NCI-H748 treated with DMSO at 0.1 percent for 48 hours (cell line): ENCODE measurements around the gene AKNA.

ENCODE experiments used
- DNase-seq: peaks from one replicate; lab custom pipeline; 2025; lab: John Stamatoyannopoulos, UW

Gene AKNA

DNA sequence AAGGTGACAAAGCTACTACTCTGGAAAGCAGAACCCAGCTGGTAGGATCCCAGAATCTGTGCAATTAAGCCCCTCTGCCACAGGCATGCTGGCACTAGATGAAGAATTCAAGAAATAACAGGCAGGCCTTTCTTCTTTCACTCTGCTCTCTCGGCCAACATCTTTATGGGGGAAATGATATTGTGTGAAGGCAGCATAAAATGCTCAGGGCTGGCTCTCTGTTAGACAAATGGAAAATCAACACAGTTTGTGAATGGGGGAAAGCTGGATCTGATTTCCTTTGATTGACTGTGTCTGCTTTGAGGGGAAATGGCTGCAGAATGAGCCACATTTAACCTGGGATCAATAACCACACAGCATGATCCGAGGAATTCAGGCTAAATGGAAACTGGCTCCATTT, 29.1 kb upstream of the AKNA start:
- DNase-seq: no peak

DNA sequence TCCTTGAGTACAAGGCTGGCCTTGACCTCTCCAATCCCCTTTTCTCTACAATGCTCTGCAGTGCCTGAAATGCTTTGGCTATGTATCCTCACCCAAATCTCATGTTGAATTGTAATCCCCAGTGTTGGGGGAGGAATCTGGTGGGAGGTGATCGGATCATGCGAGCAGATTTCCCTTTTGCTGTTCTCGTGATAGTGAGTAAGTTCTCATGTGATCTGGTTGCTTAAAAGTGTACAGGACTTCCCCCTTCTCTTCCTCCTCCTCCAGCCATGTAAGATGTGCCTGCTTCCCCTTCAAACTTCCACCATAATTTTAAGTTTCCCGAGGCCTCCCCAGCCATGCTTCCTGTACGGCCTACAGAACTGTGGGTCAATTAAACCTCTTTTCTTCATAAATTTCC, 28.5 kb upstream of the AKNA start:
- no peak for DNase-seq

DNA sequence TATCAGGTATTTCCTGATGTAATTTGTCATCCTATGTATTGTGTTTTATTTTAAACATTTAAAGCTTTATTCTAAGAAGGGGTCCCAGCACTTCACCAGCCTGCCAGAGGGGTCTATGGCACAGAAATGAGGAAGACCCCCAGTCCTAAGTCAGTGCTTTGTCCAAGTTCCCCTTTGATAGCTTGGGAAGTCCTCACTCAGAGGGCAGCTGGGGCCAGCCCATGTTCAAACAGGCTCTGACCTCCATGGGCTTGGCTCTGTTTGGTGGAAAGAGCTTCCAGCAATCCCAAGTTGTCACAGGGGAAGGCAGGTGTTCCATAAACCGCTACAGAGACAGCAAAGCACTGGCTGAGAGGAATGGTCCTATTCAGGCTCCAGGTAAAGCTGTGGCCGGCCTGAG, 26.6 kb upstream of the AKNA start:
- no peak for DNase-seq

DNA sequence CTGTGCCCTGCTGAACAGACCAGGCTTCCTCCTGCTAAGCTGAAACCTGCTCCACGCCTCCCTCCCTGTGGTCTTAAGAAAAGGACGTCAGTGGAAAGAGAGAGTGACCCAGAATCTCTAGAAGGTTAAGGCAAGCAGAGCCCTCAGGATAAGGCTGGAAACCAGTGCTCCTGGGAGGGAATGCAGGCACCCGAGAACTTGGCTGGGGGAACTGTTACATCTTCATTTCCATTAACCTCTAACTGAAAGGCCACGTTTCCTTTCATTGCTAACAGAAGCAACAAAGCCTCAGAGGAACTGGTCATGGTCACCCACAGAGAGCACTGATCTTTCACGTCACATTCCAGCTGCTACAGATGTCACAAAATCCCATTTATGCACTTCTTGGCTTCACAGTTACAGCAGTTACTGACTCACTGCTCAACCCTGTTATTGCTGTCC, 26.1 kb upstream of the AKNA start:
- DNase-seq: no peak

DNA sequence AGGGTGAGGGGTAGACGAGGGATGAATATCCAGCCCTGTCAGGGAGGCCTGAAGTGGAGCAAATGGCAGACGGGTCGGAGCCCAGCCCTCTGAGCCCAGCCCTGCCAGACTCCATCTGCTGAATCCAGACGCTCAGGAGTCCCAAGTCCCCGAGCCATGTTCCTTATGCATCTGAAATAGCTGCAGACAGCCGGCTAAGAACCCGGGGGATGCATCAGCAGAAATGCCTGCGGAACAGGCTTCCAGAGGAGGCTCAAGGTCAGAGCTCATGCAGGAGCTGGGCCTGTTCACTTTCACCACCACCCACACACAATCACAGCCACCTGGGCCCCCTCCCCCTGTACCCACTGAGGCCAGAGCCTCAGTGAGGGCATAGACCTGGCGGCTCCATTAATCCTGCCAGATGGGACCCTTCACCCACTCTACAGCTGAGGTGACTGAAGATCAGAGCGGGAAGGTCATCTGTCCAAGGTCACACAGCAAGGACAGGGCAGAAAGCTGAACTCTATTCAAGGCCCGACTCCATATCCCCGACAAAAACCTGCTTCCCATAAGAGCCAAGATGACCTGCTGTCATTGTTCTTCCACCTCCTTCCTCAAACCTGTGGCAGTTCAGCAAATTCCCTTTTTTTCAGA, 24.4 kb upstream of the AKNA start:
- DNase-seq: no peak

DNA sequence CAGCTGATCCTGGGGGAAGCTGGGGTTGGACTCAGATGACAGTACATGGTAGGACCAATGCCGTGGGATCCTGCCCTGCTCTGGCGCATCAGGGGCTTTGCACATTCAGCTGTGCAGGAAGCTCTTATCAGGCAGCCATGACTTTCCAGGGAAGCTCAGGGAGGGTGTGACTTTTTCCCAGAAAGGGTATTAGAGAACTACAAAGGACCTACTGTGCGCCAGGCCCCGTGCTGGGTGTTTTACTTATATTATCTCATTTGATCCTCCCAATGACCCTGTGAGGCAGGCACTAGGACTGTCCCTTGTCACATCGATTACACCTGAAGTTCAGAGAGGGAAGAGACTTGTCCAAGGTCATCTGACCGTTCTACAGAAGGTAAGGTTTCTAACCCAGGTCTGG, 23.7 kb upstream of the AKNA start:
- DNase-seq: no peak

DNA sequence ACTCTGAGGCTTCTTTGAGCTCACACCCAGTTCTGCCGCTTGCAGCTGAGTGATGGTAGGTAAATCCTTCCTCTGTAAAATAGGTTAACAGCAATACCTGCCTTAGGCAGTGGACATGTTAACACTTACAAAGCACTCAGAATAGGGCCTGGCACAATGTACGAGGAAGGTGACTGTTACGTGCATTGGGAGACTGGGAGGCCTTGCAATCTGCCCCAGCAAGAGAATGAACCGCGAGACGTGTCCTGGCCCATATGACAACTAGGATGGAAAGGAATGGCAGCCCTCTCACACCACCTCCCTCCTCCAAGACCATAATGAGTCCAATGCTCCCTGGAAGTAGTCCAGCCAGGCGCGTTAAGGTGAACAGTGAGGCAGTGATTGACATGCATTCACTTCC, 23.1 kb upstream of the AKNA start:
- no peak for DNase-seq

DNA sequence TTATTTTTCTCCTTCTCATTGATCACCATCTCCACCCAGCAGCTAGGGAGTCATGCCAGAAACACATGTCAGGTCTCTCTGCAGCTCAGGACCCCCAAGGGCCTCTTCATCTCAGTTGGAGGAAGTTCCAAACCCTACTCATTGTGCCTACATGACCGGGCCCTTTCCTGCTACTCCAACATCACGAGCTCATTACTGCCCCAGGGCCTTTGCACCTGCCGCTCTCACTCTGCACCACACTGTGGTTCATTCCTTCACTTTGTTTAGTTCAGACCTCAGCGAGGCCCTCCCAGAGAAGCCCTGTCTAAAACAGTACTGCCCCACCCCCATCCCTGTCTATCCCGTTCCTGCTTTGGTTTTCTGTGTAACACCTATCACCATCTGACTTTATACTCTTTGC, 22.1 kb upstream of the AKNA start:
- DNase-seq: no peak

DNA sequence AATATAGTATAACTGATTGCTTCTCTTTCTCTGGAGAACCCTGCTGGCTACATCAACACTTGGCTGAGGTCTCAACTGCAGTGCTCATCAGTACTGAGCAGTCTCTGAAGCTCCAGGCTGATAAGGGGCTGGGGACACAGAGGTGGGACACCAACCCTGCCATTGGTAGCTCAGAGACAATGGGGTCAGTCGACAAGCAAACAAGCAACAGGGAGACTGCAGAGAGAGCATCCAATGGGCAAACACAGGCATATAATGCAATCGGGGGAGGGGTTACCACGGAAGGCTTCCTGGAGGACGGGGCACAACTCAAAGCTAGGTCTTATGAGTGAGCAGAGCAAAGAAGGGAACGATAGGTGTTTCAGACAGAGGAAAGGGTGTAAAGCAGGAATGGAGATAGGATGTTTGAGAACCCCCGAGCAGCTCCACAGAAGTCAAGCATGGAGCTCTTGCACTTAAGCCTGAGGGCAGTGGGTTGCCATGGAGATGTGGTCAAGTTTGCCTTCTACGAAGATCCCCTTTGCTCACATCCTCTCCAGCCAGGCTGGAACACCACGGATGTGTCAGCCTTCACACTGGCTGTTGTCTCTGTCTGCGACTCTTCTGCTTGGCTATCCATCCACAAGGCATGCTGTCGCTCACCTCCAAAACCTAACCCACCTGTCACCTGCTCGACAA, 21.5 kb upstream of the AKNA start:
- no peak for DNase-seq

DNA sequence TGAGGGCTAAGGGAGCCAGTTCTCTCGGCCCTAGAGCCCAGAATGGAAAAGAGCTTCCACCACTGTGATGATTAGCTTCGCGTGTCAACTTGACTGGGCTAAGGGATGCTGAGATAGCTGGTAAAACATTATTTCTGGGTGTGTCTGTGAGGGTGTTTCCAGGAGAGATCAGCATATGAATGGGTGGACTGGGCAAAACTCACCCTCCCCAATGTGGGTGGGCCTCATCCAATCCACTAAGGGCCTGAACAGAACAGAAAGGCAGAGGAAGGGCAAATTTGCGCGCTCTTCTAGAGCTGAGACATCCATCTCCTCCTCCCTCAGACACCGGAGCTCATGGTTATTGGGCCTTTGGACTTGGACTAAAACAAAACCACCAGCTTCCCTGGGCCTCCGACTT, 20.9 kb upstream of the AKNA start:
- DNase-seq: no peak

DNA sequence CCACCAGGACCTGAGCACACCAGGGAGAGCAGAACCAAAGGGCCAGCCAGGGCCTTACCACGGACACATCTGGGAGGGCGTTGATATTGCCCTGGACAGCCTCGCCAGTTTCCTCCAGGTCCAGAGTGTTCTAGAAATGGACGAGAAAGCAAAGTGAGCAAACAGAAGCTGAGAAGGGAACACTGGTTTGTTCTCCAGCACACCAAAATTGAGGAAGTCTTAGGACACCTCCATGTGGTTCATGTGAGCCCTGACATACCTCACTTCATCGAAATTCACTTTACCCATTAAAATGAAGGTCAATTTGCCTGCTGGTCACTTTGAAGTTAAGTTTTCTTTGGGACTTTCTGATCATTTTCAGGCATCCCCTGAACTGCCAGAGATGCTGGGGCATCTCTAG, 20.1 kb upstream of the AKNA start:
- no peak for DNase-seq

DNA sequence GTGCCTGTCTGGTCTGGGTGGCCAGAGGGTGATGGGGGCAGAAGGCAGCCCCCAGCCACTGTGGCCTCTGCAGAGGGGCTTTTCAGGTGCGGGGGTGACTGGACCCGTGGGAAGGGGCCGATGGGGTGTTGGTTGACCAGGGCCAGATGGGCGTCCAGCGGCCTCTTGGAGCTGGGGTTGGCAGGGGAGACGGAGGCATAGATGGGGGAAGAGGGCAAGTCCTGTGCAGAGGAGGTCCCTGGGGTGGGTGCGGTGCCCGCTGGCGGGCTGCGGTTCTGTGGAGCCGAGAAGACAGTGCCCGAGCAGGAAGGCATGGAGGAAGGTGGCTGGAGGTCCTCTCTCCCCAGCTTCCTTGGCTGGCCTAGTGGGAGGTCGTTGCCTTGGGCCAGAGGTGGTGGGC, 18.7 kb upstream of the AKNA start:
- DNase-seq: no peak

DNA sequence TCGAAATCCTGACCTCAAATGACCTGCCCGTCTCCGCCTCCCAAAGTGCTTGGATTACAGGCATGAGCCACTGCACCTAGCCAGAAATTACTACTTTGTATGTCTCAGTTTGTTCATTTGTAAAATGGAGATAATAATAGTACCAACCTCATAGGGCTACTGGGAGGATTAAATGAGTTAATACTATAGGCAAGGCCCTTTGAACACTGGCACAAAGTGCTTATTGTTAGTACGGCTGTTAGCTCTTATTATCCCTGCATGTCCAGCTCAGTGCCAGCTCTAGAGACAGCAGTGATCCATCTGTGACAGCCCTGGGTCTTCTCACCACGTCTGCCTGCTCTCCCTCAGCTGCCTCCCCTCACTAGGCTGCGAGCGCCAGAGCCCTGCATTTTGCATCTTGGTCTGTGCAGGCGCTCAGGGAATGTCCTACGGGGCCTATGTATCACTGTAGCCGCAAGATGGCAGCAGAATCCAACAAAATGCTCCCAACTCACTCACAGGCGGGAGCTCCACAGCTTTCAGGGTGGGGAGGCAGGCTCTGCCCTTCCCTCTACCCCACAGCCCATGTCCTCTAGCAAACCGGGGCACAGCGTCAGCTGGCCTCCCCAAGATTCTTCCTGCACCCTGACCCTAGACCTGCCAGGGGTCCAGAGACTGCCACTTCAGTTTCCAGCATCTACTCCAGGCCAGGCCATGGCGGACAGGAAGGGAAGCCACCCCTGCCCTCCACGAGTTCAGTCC, 17.7 kb upstream of the AKNA start:
- peak; percentile 67 for DNase-seq

DNA sequence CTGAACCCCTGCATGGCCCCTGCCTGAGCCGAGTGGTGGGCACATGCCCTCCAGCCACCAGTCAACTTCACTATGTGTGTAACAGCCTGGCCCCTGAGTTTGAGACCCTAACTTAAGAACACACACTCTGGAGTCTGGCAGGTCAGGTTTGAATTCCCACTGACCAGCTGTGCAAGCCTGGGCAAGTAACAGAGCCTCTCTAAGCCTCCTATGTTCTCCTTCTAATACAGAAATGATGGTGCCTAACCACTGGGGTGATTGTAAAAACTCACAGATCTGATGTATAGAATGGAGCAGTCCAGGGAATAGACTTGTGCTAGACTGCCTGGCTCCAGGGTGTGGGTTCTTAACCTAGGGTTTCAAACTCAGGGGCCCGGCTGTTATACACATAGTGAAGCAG, 16.7 kb upstream of the AKNA start:
- no peak for DNase-seq

DNA sequence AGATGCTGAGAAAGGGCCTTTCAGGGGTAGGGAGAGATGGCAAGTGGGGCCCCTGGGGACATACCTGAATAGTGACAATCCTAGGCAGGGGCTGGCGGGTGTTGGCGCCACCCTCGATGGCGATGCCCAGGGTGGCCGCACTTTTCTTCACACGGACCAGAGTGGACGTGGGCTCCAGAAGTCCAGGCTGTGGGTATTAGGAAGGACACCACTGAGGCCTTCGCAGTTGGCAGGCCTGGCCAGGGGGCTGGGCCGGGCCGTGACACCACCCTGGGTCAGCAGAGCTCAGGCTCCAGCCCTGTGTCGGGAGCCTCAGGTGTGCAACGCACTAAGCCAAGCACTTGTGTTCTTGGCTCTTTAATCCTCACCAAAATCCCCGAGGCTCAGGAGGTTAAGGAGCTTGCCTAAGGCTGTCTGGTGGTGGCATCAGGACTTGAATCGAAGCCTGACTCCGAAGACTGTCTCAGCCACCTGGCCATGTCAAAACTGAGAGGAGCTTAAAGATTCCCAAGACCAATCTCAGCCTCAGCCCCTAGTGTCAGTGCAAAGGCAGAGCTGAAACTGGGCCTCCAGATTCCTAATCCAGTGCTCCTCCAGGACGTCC, 15.5 kb upstream of the AKNA start:
- DNase-seq: no peak

DNA sequence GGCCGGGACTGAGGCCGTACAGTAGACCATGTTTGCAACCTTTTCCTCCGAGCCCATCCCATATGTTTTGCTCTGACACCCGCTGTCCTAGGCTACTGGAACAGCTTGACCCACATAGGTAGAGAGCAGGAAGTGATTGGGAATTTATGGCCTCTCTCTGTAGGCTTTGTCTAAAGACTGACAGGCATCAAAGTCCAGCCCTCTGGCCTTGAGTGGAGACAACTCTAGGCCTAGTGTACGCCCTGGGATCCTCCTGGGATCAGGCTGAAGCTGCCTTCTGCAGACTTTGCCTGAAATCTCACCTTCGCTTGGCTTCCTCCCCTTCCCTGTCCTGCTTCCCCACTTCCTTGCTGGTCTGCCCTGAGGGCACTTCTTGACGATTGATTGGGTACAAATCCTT, 13.6 kb upstream of the AKNA start:
- DNase-seq: no peak

DNA sequence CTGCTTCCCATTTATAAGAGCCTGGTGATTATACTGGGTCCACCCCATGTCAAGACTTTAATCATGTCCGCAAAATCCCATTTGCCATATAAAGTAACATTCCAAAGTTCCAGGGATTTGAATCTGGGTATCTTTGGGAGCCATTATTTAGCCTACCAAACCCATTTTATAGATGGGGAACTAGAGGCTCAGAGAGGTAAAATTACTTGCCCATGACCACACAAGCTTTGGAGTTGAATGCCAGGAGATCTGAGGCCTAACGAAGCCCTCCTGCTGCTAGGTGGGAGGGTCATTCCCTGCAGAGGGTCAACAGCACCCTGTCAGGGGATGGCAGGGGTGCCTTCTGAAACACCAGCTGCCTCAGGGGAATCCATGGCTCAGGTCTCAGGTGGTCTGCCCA, 13.0 kb upstream of the AKNA start:
- no peak for DNase-seq

DNA sequence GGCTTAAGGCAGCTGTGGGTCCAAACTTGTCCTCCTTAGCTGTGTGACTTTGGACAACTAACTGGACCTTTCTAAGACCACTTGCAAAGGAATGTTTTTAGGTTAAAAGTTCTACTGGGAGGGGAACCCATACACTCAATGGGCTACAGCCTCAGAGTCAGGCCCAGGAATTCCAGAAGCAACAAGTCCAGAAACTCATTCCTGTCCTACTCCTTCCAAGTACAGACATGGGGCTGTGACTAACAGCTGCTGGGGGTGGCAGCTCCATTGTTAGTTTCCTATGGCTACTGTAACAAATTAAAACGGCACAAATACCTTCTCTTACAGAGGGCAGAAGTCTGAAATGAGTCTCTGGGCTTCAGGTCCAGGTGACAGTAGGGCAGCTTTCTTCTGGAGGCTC, 12.4 kb upstream of the AKNA start:
- DNase-seq: no peak

DNA sequence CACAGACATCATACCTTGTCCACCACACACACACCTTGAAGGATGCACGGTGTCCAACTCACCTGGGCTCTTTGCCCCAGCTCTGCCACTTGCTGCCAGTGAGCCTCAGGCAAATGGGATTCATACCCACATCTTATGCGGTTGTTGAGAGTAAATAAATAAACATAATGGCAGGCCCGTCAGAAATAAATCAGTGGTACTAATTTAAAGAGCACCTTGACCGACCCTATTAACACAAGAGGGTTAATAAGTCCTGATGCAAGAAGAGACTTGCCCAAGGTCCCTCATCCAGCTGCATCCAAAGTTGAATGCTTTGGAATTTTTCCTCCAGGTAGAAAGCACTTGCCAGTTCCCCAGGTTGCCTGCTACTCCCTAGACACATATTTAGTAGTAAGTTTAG, 11.6 kb upstream of the AKNA start:
- DNase-seq: no peak

DNA sequence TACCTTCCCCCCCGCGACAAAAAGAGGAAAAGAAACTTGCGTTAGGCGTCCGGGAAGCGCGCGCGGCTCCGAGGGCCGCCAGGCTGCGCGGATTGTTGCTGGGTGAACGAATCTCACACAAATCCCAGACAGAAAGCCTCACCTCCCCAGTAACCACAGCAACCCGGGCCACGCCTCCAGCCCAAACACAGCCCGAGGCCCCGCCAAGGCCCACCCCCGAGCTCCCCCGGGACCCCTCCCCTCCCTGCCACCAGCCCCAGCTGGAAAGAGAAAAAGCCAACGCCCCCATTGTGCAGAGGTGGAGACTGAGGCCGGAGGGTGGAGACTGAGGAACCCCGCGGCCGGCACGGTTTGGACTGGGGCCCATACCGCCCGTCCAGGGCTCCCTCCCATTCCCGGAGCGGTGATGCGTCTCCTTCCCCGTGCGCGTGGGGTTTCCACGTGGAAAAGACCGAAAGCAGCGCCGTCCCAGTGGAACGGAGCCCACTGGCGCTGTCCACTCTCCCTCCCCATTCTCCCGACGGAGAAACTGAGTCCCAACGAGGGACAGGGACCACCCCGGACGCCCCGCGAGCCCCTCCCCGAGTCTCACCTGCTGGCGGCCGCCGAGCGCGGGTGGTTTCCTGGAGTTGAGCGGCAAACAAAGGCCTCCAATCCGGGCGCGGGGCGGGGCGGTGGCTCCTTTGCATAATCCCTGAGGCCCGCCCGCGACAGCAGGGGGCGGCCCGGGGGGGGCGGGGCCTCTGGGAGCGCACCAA, 10.2 kb upstream of the AKNA start:
- peak; percentile 92 for DNase-seq

DNA sequence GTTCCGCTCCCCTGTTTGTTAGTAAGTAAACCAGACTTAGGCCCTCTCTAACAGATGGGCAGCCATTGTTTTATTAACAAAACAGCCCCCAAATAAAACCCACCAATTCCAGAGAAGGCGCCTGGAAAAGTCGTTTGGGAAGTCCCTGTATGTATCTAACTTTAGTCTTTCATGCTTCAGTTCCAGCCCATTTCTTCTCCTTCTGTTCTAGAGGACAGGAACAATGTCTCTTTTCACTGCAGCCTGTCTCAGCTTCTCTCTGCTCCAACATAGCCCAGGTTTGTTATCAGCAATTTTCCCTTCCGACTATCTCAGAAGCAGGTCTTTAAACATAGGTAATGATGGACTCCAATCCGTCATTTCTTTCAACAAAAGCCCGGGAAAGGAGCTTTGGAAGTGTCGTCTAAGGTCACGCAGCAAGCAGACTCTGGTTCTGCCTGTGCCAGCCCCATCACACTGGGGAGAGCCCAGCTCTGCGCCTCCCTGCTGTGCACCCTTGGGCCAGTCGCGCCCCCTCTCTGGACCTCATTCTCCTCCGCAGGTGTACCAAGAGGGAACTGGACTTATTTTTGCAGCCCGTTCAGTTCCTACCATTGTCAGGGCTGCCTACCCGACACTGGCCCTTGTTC, 9.6 kb upstream of the AKNA start:
- DNase-seq: no peak
